ENCODE results near the gene COL8A1. TPM values are rescaled to one million over a fixed set of nuclear protein-coding genes. Genes with fewer than 3 reads are reported as not detected.
A peak's percentile ranks its signal among the peaks of the same experiment; 100 is the strongest.
"Not testable (repeated sequence)": the region's sequence is repeated elsewhere in the genome, so short reads cannot be mapped to it uniquely, and the experiment has no call there.

The COL8A1 gene
- 24.4 and 26.9 TPM in 2 replicates for total RNA-seq (2014; rRNA removed; shearing (Covaris generic))

GRCh38 chr3:99638167-99638948, at the start of gene COL8A1:
TSS of gene COL8A1 (plus strand) at chr3:99638594. CDS start at chr3:99790683, 152,089 bp downstream.
- DNase-seq (ENCODE audit: low spot score), result peak; percentile 71

GRCh38 chr3:99589168-99589567, 49.2 kb upstream of the COL8A1 start:
- not testable (repeated sequence) for DNase-seq (ENCODE audit: low spot score)

DNA sequence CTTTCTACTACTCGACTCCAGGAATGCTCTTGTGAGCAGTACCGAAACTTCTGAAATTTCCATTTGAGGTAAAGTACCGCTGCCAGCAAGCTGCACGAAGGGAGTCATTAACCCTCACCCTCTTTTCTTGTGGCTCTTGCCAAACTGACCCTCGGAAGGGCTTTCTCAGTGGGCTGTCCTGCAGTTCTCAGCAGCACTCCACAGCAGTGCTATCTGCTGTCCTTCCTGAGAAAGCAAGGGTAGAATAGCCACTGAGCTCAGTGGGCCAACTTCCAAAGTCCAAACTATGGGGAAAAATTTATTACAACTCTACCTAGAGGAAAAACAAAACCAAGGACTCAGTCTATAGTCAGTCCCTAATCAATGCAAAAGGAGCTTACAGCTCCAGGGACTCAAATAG, 38.5 kb upstream of the COL8A1 start:
- no peak for DNase-seq (ENCODE audit: low spot score)

DNA sequence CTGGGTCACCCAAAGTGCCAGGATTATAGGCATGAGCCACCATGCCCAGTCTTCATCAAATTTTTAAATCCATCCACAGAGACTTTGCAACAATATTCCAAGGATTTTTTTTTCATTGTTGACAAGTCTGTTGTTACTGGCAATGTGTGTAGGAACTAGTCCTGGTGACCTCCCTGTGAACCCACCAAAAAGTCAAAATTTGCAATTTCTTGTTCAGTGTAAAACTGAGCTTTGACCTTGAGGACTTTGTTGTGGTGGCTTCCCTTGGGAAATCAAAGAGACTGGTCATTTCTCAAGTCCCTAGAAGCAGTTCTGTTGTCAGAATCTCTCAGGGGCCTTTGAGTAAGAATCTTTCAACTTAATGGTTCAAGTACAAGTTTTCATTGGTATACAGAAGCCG, 36.9 kb upstream of the COL8A1 start:
- DNase-seq (ENCODE audit: low spot score), result no peak

DNA sequence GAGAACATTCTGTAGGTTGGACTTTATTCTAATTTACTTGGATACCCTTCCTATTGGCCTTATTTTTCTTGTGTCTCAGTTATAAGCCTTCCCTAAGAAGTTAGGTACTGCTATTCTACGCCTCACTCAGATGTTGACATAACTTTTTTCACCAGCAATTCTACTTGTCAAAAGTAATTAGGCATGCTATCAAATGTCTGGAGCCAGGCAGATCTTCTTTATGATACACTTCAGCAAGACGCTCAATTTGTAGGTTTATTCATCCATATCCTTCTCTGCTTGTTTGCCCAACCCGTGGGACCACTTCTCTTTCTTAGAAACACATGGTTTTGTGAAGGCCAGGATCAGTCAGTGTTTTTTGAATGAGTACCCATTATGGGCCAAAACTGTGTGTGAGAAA, 36.2 kb upstream of the COL8A1 start:
- no peak for DNase-seq (ENCODE audit: low spot score)

GRCh38 chr3:99607151-99607550, 31.2 kb upstream of the COL8A1 start:
- DNase-seq (ENCODE audit: low spot score), result no peak

DNA sequence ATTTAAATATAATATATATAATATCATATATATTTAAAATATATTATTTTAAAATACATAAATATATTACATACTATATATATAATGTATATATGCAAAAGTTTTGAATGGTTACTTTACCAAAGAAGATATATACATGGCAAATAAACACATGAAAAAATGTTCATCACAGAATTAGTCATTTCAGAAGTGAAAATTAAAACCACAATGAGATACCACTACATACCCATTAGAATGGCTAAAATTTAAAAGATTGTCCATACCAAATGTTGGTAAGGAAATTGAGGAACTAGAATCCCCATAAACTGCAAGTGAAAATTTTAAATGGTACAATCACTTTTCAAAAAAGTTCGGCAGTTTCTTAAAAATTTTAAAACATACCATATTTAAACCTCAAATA, 23.6 kb upstream of the COL8A1 start:
- DNase-seq (ENCODE audit: low spot score), result no peak

- no peak for DNase-seq (ENCODE audit: low spot score)
These were observed 18.2 kb upstream of the COL8A1 start for GRCh38 chr3:99620077-99620767.

GRCh38 chr3:99620976-99621375, 17.4 kb upstream of the COL8A1 start:
- no peak for DNase-seq (ENCODE audit: low spot score)

- no peak for DNase-seq (ENCODE audit: low spot score)
These were observed 13.7 kb upstream of the COL8A1 start for GRCh38 chr3:99624496-99625236.

- DNase-seq (ENCODE audit: low spot score), result no peak
These were observed 13.2 kb upstream of the COL8A1 start for GRCh38 chr3:99625237-99625622.

- no peak for DNase-seq (ENCODE audit: low spot score)
These were observed 12.6 kb upstream of the COL8A1 start for GRCh38 chr3:99625643-99626416.

- no peak for DNase-seq (ENCODE audit: low spot score)
These were observed 12.0 kb upstream of the COL8A1 start for GRCh38 chr3:99626417-99626788.

- DNase-seq (ENCODE audit: low spot score), result peak; percentile 51
These were observed 11.2 kb upstream of the COL8A1 start for GRCh38 chr3:99627062-99627826.

- DNase-seq (ENCODE audit: low spot score), result no peak
These were observed 7.6 kb upstream of the COL8A1 start for GRCh38 chr3:99630815-99631214.

DNA sequence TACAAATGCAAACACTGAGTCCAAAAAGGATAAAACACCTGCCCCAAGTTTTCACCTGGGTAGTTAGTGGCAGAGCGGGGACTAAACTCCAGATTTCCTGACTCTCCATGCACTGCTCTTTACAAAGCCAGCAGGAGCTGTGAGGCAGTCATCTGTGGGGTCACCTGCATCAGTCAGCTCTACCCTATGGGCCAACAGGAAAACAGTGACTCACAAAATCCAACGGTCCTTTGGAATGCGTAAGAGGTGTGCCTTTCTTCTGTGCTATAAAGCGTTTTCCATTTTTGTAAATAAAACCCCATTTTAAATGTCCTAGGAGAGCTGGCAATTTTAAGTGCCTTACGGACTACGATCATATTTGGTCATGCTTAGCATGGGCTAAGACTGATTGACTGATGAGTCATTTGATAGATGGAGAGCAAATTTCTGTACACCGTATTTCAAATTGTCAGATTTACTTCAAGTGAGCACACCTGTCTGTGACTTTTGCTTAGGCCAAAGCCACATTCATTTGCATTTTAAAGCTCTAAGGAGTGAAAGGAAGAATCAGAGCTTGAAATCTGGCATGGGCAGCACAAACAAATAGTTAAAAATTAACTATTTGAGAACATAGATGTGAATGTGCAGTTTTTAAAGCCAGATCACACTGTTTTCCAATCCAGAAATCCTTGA, 4.4 kb upstream of the COL8A1 start:
- peak; percentile 49 for DNase-seq (ENCODE audit: low spot score)

- no peak for DNase-seq (ENCODE audit: low spot score)
These were observed 3.5 kb upstream of the COL8A1 start for GRCh38 chr3:99634881-99635280.

GRCh38 chr3:99635348-99635747, 3.0 kb upstream of the COL8A1 start:
- DNase-seq (ENCODE audit: low spot score), result no peak

DNA sequence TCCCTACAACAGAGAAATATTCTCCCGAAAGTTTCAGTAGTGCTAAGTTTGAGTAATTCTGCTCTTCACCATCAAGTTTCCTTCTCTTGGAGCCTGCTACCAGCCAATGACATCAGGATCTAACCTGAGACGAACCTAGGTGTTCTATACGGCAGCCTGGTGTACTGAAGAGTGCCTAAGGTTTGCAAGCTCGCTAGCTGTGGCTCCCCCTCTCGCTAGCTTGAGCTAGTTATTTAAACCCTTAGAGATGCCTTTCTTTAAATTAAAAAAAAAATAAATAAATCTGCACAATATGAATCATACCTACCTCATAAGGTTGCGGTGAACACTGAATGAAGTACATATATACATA, 1.4 kb upstream of the COL8A1 start:
- peak; percentile 72 for DNase-seq (ENCODE audit: low spot score)

DNA sequence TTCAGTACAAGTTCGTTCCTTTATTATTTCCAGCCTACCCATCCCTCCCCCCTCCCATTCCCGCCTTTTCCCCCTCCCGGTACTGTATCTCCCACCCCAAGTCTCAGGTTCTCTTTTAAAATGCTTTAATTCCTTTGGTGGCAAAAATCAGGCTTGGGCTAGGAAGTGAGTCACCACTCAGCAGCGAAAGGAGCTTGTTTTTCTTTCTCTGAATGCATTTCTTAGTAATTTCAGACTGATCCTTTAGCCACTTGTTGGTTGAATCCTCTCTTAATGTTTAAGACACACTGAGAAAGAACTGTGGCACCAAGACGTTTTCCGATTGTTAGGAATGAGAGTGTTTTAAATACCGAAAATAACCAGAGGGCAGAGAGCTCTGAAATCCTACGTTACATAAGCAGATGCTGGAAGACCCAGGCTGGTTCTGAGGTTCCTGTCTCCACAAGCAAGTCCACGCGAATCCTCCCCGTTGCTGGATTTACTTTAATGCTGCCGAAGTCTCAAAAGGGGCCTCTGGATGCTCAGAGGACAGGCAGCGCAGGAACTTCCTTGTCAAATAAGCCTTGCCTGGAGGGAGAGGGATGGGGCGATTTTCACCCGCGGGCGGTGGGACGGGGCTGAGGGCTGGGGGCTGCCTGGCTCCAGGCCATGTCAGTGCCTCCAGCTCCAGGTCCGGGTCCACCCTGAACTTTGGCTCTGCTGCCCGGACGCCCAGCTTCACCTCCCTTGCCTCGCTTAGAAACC, 854 bp upstream of the COL8A1 start:
- DNase-seq (ENCODE audit: low spot score), result peak; percentile 83
